Parathyroid adenoma (tissue), 2 donors: ENCODE results near the gene POLDIP2.

Experiments used
- H2AFZ ChIP-seq: fragments of 300-600 bp; sonication (generic); one replicate; pipeline ENCODE4 v1.7.0; 2017; ENCODE audit warnings: antibody characterized with exemption, mild to moderate bottlenecking
- H3K27ac ChIP-seq: fragments of 300-600 bp; sonication (generic); one replicate; pipeline ENCODE4 v1.7.0; 2017
- H3K27me3 ChIP-seq: fragments of 300-600 bp; sonication (generic); one replicate; pipeline ENCODE4 v1.7.0; 2017; ENCODE audit warnings: low read length; ENCODE audit not compliant: control insufficient read depth, insufficient read depth
- H3K36me3 ChIP-seq: fragments of 300-600 bp; sonication (generic); one replicate; pipeline ENCODE4 v1.7.0; 2017; ENCODE audit warnings: low read length; ENCODE audit not compliant: control insufficient read depth, insufficient read depth
- H3K4me1 ChIP-seq: fragments of 300-600 bp; sonication (generic); one replicate; pipeline ENCODE4 v1.7.0; 2017; ENCODE audit warnings: control low read depth
- H3K4me2 ChIP-seq: fragments of 300-600 bp; sonication (generic); one replicate; pipeline ENCODE4 v1.7.0; 2017; ENCODE audit warnings: low read length
- H3K4me3 ChIP-seq: fragments of 300-600 bp; sonication (generic); one replicate; pipeline ENCODE4 v1.7.0; 2017; ENCODE audit warnings: low read depth, low read length
- H3K79me2 ChIP-seq: fragments of 300-600 bp; sonication (generic); one replicate; pipeline ENCODE4 v1.7.0; 2017; ENCODE audit warnings: control low read depth
- H3K9ac ChIP-seq: fragments of 300-600 bp; sonication (generic); one replicate; pipeline ENCODE4 v1.7.0; 2017; ENCODE audit warnings: mild to moderate bottlenecking
- H3K9me3 ChIP-seq: fragments of 300-600 bp; sonication (generic); one replicate; pipeline ENCODE4 v1.7.0; 2017; ENCODE audit warnings: low read length; ENCODE audit not compliant: control insufficient read depth
- CTCF ChIP-seq: fragments of 300-600 bp; sonication (generic); IDR thresholded peaks from one replicate; pipeline ENCODE4 v1.7.0; 2017; ENCODE audit warnings: antibody characterized with exemption, mild to moderate bottlenecking
- donor health status: primary hyperparathyroidism.

The POLDIP2 gene

GRCh38 chr17:28404461-28404811 lies 47.1 kb upstream of the POLDIP2 start:
- H3K4me2 ChIP-seq: peak overlapping the region; percentile 85
- no peak overlapping the region for H3K4me3 ChIP-seq
- no peak for TF ChIP-seq CTCF
- no peak overlapping the region for H3K9ac ChIP-seq
- no peaks in the 10 kb centered on the region for H3K27me3 ChIP-seq
- no peak overlapping the region for H3K27ac ChIP-seq
- H3K36me3 ChIP-seq: no peaks in the 10 kb centered on the region
- H2AFZ ChIP-seq: no peak overlapping the region
- H3K9me3 ChIP-seq: no peaks in the 10 kb centered on the region
- H3K79me2 ChIP-seq: no peaks in the 10 kb centered on the region
- H3K4me1 ChIP-seq: peaks cover 13% of the 10 kb centered on the region

- no peak overlapping the region for H3K4me2 ChIP-seq
- H3K27me3 ChIP-seq: no peaks in the 10 kb centered on the region
- no peak overlapping the region for H3K4me3 ChIP-seq
- H3K27ac ChIP-seq: no peak overlapping the region
- no peaks in the 10 kb centered on the region for H3K36me3 ChIP-seq
- no peak for TF ChIP-seq CTCF
- H3K79me2 ChIP-seq: no peaks in the 10 kb centered on the region
- no peaks in the 10 kb centered on the region for H3K9me3 ChIP-seq
- H3K4me1 ChIP-seq: peaks cover 13% of the 10 kb centered on the region
- H2AFZ ChIP-seq: no peak overlapping the region
- no peak overlapping the region for H3K9ac ChIP-seq
These were observed 46.7 kb upstream of the POLDIP2 start for GRCh38 chr17:28404007-28404406.

GRCh38 chr17:28402844-28403243 lies 45.5 kb upstream of the POLDIP2 start:
- H3K4me3 ChIP-seq: no peak overlapping the region
- TF ChIP-seq CTCF: no peak
- H2AFZ ChIP-seq: no peak overlapping the region
- H3K4me1 ChIP-seq: peaks cover 13% of the 10 kb centered on the region
- no peak overlapping the region for H3K9ac ChIP-seq
- no peaks in the 10 kb centered on the region for H3K36me3 ChIP-seq
- no peak overlapping the region for H3K27ac ChIP-seq
- no peaks in the 10 kb centered on the region for H3K9me3 ChIP-seq
- H3K4me2 ChIP-seq: no peak overlapping the region
- no peaks in the 10 kb centered on the region for H3K27me3 ChIP-seq
- H3K79me2 ChIP-seq: no peaks in the 10 kb centered on the region

- peaks cover 13% of the 10 kb centered on the region for H3K4me1 ChIP-seq
- H3K27ac ChIP-seq: no peak overlapping the region
- no peak overlapping the region for H3K4me2 ChIP-seq
- H3K36me3 ChIP-seq: no peaks in the 10 kb centered on the region
- no peak for TF ChIP-seq CTCF
- H3K9ac ChIP-seq: no peak overlapping the region
- H2AFZ ChIP-seq: no peak overlapping the region
- H3K9me3 ChIP-seq: no peaks in the 10 kb centered on the region
- H3K79me2 ChIP-seq: no peaks in the 10 kb centered on the region
- H3K27me3 ChIP-seq: no peaks in the 10 kb centered on the region
- H3K4me3 ChIP-seq: no peak overlapping the region
These were observed 44.9 kb upstream of the POLDIP2 start for GRCh38 chr17:28402224-28402630.

GRCh38 chr17:28399808-28400207 lies 42.5 kb upstream of the POLDIP2 start:
- H3K36me3 ChIP-seq: no peaks in the 10 kb centered on the region
- H3K79me2 ChIP-seq: no peaks in the 10 kb centered on the region
- TF ChIP-seq CTCF: no peak
- H3K9me3 ChIP-seq: no peaks in the 10 kb centered on the region
- no peak overlapping the region for H3K9ac ChIP-seq
- no peak overlapping the region for H3K27ac ChIP-seq
- H3K4me1 ChIP-seq: peaks cover 7% of the 10 kb centered on the region
- no peak overlapping the region for H3K4me3 ChIP-seq
- H3K4me2 ChIP-seq: no peak overlapping the region
- no peaks in the 10 kb centered on the region for H3K27me3 ChIP-seq
- H2AFZ ChIP-seq: no peak overlapping the region
